ENCODE results near the gene SSR1. TPM values are rescaled to one million over a fixed set of nuclear protein-coding genes. Genes with fewer than 3 reads are reported as not detected.

Gene SSR1
- total RNA-seq, 1 experiment from 2014 or later: 318 TPM

GRCh38 chr6:7246401-7247178 is 66.4 kb downstream of the SSR1 start:
- Mint-ChIP-seq H3K27me3 (ENCODE audit: insufficient read depth, unreplicated experiment) (no peaks in the 10 kb centered on the region), H3K4me3 (ENCODE audit: unreplicated experiment) (no peak overlapping the region), H3K27ac (ENCODE audit: low read depth, unreplicated experiment) (no peak overlapping the region), H3K4me1 (ENCODE audit: insufficient read depth, unreplicated experiment) (peaks cover 7% of the 10 kb centered on the region), H3K9me3 (ENCODE audit: unreplicated experiment) (no peaks in the 10 kb centered on the region), H3K36me3 (ENCODE audit: insufficient read depth, unreplicated experiment) (peaks cover 79% of the 10 kb centered on the region)
- DNase-seq (ENCODE audit: unreplicated experiment): no peak
- POLR2A ChIA-PET: no interaction called here
- CTCF ChIA-PET: interaction anchor here (4.6 kb wide), 1 partner anchor 522 kb away, joined by 25 read pairs; no protein-coding TSS in a partner anchor
- TF ChIP-seq CTCF (IDR thresholded peaks at IDR 0.05; ENCODE audit: unreplicated experiment): no peak
- intact Hi-C loops (cut with micrococcal nuclease): no loop called here
- BruUV-seq (replicated peaks): no TSS peak

- POLR2A ChIA-PET: interaction anchor here (0.5 to 0.7 kb wide), 2 partner anchors 135 to 566 kb away, joined by 3 read pairs; no protein-coding TSS in a partner anchor
- Mint-ChIP-seq H3K9me3 (ENCODE audit: unreplicated experiment) (no peaks in the 10 kb centered on the region), H3K27me3 (ENCODE audit: insufficient read depth, unreplicated experiment) (no peaks in the 10 kb centered on the region), H3K27ac (ENCODE audit: low read depth, unreplicated experiment) (no peak overlapping the region), H3K4me1 (ENCODE audit: insufficient read depth, unreplicated experiment) (peaks cover 7% of the 10 kb centered on the region), H3K4me3 (ENCODE audit: unreplicated experiment) (no peak overlapping the region), H3K36me3 (ENCODE audit: insufficient read depth, unreplicated experiment) (peaks cover 79% of the 10 kb centered on the region)
- intact Hi-C loops (cut with micrococcal nuclease): no loop called here
- no peak for TF ChIP-seq CTCF (IDR thresholded peaks at IDR 0.05; ENCODE audit: unreplicated experiment)
- BruUV-seq (replicated peaks): no TSS peak
- no peak for DNase-seq (ENCODE audit: unreplicated experiment)
- CTCF ChIA-PET: interaction anchor here (1.0 to 4.6 kb wide), 2 partner anchors 521 to 529 kb away, joined by 3 to 25 read pairs; no protein-coding TSS in a partner anchor
Measured at GRCh38 chr6:7245668-7246393, 67.2 kb downstream of the SSR1 start.

GRCh38 chr6:7243179-7243981 is 69.6 kb downstream of the SSR1 start:
- Mint-ChIP-seq H3K27ac (ENCODE audit: low read depth, unreplicated experiment) (peak overlapping the region; percentile 68), H3K4me3 (ENCODE audit: unreplicated experiment) (no peak overlapping the region)
- BruUV-seq (replicated peaks): no TSS peak

More at GRCh38 chr6:7243179-7243981, 69.6 kb downstream of the SSR1 start:
- intact Hi-C loops (cut with micrococcal nuclease): loop anchor here (1.0 to 5.0 kb wide), 5 partner anchors 133 to 567 kb away; no protein-coding TSS in a partner anchor
- POLR2A ChIA-PET: interaction anchor here (0.6 to 1.0 kb wide), 5 partner anchors 32 to 682 kb away, joined by 3 to 6 read pairs (median 3); no protein-coding TSS in a partner anchor
- no peaks in the 10 kb centered on the region for H3K9me3 Mint-ChIP-seq (ENCODE audit: unreplicated experiment)
- peak; percentile 88 for TF ChIP-seq CTCF (IDR thresholded peaks at IDR 0.05; ENCODE audit: unreplicated experiment)
- H3K4me1 Mint-ChIP-seq (ENCODE audit: insufficient read depth, unreplicated experiment): peaks cover 14% of the 10 kb centered on the region
- CTCF ChIA-PET: interaction anchor here (0.5 to 4.6 kb wide), 44 partner anchors 8 to 611 kb away, joined by 3 to 25 read pairs (median 3); no protein-coding TSS in a partner anchor
- no peaks in the 10 kb centered on the region for H3K27me3 Mint-ChIP-seq (ENCODE audit: insufficient read depth, unreplicated experiment)
- H3K36me3 Mint-ChIP-seq (ENCODE audit: insufficient read depth, unreplicated experiment): peaks cover 77% of the 10 kb centered on the region
- peak; percentile 72 for DNase-seq (ENCODE audit: unreplicated experiment)

Measured in MCF 10A (cell line).